ENCODE results near the gene FUCA2.

GRCh38 chr6:143555071-143555492, 43.6 kb upstream of the FUCA2 start:
- TF ChIP-seq CTCF (conservative IDR thresholded peaks at IDR 0.05; ENCODE audit: low read length) (no peak), EZH2phosphoT487 (IDR thresholded peaks at IDR 0.05; ENCODE audit: borderline replicate concordance) (no peak)
